ENCODE results near the gene AP5S1.
A peak's percentile ranks its signal among the peaks of the same experiment; 100 is the strongest.
"Not testable (repeated sequence)": the region's sequence is repeated elsewhere in the genome, so short reads cannot be mapped to it uniquely, and the experiment has no call there.

Gene AP5S1

GRCh38 chr20:3820048-3820900 lies at the start of gene AP5S1:
AP5S1 (plus strand) TSS chr20:3820547; CDS start chr20:3822118, 1,571 bp downstream.
- DNase-seq (ENCODE audit: low spot score), result peak; percentile 87

DNA sequence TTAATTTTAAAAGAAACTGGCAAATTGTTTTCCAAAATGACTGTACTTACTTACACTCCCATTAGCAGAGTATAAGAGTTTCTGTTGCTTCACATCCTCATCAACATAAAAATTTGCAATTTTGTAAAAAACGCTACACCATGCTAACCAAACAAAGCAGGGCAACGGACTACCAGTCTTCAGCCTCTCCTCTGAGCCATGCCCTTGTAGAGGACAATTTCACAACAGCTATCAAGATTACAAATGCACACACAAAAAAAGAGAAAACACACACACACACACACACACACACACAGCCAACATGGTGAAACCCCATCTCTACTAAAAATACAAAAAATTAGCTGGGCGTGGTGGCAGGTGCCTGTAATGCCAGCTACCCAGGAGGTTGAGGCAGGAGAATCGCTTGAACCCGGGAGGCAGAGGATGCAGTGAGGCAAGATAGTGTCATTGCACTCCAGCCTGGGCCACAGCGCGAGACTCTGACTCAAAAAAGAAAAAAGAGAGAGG lies 48.7 kb upstream of the AP5S1 start:
- DNase-seq (ENCODE audit: low spot score), result no peak

DNA sequence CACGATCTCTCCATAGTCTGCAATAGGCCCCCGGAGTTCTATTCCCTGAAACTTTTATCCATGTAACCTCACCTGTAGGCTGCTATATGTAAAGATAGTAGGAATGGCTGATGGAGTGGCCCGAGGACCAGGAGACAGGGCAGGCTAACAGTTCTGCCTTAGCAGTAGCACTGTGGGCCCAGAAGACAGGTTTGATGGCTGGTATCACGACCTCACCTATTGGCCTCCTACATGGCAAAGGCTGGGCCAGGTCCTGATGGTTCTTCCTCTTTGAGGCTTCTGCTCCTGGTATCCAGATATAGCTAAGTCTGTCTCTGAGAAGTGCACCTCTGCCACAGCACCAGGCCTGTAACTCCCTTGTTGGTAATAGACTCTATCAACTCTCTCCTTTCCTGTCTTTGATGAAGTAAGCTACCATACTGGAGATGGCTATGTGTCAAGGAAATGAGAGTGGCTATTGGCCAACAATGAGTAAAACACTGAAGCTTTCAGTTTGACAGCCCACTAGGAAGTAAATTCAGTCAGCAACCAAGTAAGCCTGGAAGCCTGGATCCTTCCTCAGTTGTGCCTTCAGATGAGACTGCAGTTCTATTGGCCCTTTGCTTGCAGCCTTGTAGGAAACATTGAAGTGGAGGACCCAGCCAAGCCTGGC lies 44.8 kb upstream of the AP5S1 start:
- no peak for DNase-seq (ENCODE audit: low spot score)

DNA sequence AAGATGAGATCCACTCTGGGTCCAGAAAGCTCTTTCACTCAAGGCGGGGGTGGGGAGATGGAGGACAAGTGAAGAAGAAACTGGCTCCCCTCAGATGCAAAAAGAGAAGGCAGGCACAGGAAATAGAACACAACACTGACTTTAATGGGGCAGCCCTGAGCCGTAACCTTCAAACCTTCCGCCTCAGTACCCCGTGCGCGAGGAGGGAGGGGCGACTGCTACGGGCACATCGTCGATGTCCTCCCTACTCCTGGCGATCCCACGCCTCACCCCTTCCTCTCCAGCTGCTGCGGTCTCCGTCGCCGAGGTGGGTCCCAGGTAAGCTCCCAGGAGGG lies 43.0 kb upstream of the AP5S1 start:
- DNase-seq (ENCODE audit: low spot score), result no peak

DNA sequence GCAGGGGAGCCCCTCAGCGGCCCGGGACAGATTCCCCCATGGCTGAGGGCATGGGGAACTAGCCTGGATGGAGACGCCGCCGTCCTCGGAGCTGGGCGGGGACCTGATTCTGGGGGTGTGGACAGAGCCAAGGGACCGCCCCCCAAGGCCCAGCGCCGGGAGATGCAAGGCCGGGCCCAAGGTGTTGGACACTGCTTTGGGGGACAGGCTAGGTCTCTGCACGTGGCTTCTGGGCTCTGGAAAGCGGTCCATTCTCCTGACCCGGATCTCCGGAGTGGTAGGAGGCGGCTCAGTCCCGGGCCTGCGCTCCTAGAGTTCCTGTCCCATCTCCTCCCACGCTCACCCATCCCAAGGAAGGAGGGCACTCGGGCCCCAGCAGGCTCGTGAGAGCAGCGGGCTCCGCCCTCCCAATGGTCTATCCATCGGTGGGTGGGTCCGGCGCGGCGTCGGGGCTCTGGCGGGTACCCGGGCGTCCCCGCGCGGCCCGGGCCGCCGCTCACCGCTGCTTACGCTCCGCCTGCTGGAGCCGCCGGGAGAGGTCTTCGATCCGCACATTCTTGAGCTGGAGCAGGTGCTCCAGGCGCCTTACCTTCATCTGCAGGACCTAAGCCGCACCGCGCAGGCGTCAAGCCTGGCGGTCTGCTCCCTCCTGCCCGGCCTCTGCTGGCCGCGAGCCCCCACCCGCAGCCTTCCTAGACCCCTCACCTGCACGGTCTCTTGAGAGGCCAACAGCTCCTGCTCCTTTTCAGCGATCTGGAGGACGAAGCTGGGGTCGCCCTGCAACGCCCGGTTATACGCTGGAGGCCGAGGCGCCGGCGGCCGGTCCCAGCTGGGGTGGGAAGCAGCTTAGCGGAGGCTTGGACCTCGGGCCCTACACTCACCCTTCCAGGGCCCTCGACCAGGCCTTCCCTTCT lies 42.4 kb upstream of the AP5S1 start:
- DNase-seq (ENCODE audit: low spot score), result peak; percentile 85

DNA sequence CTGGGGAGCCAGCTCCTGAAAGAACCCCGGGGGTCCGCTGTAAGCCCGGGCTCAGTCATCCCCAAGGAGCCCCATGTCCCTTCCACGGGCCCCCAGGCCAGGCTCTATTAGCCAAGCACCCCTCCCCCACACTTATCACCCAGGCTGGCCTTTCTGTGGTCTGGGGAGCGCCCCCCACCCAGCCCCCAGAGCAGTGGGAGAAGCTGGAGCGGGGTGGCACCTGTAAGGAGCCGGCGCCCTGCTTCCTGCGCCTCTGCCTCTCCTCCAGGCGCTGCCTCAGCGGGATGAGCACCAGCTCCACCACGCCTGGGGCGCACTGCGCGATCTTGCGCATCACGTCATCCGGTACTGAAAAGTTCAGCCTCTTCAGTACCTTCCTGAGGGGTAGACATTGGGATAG lies 41.4 kb upstream of the AP5S1 start:
- no peak for DNase-seq (ENCODE audit: low spot score)

GRCh38 chr20:3781153-3781910 lies 39.0 kb upstream of the AP5S1 start, which contains the start of gene SPEF1:
SPEF1 (minus strand) TSS chr20:3781448; CDS start chr20:3781287, 161 bp downstream.
- DNase-seq (ENCODE audit: low spot score), result peak; percentile 100

GRCh38 chr20:3782597-3782996 lies 37.8 kb upstream of the AP5S1 start:
- DNase-seq (ENCODE audit: low spot score), result no peak

GRCh38 chr20:3783068-3783489 lies 37.3 kb upstream of the AP5S1 start:
- no peak for DNase-seq (ENCODE audit: low spot score)

GRCh38 chr20:3783511-3784195 lies 36.7 kb upstream of the AP5S1 start:
- no peak for DNase-seq (ENCODE audit: low spot score)

- DNase-seq (ENCODE audit: low spot score), result no peak
Measured at GRCh38 chr20:3784216-3784853, 36.0 kb upstream of the AP5S1 start.

- DNase-seq (ENCODE audit: low spot score), result no peak
Measured at GRCh38 chr20:3784863-3785239, 35.5 kb upstream of the AP5S1 start.

DNA sequence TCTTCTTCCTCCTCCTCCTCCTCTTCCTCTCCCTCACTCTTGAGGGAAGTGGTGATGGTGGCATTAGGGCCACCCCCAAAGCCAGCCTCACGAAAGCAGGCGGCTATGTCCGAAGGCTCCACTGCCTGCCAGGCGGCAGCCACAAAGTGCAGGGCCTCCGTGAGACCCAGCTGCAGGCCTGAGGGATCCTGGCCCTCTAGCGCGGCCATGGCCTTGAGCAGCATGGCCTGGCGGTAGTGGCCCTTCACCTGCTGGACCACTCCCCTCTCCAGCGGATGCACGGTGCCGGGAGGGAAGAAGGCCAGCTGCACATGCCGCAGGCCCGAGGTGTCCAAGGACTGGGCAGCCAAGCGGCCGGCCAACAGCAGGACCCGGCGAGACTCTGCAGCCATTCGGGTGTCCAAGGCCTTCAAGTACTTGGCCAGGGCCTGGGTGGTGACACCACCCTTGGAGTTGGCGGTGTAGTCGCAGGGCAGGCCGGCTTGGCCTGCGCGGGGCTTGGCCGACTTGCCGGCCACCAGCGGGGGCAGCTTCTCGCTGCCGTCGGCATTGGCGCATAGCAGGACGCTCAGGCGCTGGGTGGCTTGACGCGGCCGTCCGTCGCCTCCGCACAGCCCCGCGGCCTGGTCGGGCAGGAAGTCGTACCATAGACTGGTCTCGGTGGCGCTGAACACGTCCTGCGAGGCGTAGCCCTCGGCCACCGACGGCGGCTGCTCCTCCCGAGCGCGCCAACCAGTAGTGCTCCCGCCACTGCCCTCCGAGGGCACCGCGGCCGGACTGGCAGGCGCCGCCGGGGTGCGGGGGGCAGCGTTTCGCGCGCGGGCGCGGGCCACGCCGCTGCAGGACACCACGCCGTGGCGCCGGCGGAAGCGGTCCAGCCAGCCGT lies 34.9 kb upstream of the AP5S1 start:
- DNase-seq (ENCODE audit: low spot score), result no peak

GRCh38 chr20:3786126-3786484 lies 34.2 kb upstream of the AP5S1 start:
- no peak for DNase-seq (ENCODE audit: low spot score)

GRCh38 chr20:3786665-3787323 lies 33.6 kb upstream of the AP5S1 start, which contains the start of gene CENPB:
CENPB (minus strand) TSS chr20:3786740; CDS start chr20:3786483, 257 bp downstream.
- peak; percentile 92 for DNase-seq (ENCODE audit: low spot score)

- DNase-seq (ENCODE audit: low spot score), result no peak
Measured at GRCh38 chr20:3787324-3788014, 32.9 kb upstream of the AP5S1 start.

DNA sequence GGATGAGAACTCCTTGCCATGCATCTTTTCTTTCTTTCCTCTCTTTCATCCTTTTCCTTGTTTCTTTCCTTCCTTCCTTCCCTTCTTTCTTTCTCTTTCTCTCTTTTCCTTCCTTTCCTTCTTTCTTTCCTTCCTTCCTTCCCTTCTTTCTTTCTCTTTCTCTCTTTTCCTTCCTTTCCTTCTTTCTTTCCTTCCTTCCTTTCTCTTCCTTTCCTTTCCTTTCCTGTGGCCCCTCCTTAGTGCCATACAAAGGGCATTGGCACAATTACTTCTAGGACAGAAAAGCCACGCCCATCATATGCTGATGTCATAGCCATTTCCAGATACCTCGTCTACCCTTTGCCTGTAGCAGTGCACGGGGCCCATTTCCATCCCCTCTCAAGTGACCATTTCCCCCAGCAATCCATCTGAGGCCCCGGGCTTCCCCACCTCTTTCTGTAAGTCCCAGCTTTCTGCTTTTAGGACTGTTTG lies 31.6 kb upstream of the AP5S1 start:
- no peak for DNase-seq (ENCODE audit: low spot score)

DNA sequence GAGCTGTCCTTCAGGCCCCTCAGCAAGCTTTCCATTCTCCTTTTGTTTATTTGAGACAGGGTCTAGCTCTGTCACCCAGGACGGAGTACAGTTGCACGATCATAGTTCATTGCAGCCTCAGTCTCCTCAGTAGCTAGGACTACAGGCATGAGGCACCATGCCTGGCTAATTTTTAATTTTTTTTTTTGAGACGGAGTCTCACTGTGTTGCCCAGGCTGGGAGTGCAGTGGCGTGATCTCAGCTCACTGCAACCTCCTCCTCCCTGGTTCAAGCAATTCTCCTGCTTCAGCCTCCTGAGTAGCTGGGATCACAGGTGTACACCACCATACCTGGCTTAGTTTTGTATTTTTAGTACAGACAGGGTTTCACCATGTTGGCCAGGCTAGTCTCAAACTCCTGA lies 31.1 kb upstream of the AP5S1 start:
- DNase-seq (ENCODE audit: low spot score), result not testable (repeated sequence)

Data from COLO829 (cell line).